Upper lobe of left lung (tissue), 6 donors: ENCODE measurements around the gene ST6GALNAC3. TPM values are rescaled to one million over a fixed set of nuclear protein-coding genes. Genes with fewer than 3 reads are reported as not detected.
"Not testable (repeated sequence)": the region's sequence is repeated elsewhere in the genome, so short reads cannot be mapped to it uniquely, and the experiment has no call there.

Experiments
- ATAC-seq, 2 donors: fragments of 200-7000 bp; cut with Tn5 transposase; one replicate each; pipeline ENCODE4 v1.9.1; 2022; ENCODE audit warnings: mild to moderate bottlenecking in 2 of 2, moderate library complexity in 2 of 2; ENCODE audit not compliant: low FRiP score in 2 of 2
- DNase-seq, 2 donors: peaks; one replicate each; pipeline ENCODE4 v3.0.0-alpha.2; 2019 to 2020
- H3K27ac ChIP-seq, 4 donors: fragments of 200-600 bp; sonication (generic); one replicate each; pipeline ENCODE4 v1.5.1; 2016 to 2019
- H3K27me3 ChIP-seq, 4 donors: fragments of 200-600 bp; sonication (generic); one replicate each; pipeline ENCODE4 v1.5.1; 2017 to 2019
- H3K36me3 ChIP-seq, 4 donors: fragments of 200-600 bp; sonication (generic); one replicate each; pipeline ENCODE4 v1.5.1; 2016 to 2019
- H3K4me1 ChIP-seq, 4 donors: fragments of 200-600 bp; sonication (generic); one replicate each; pipeline ENCODE4 v1.5.1; 2018 to 2019
- H3K4me3 ChIP-seq, 4 donors: fragments of 200-600 bp; sonication (generic); one replicate each; pipeline ENCODE4 v1.5.1; 2017 to 2019; ENCODE audit warnings: mild to moderate bottlenecking in 2 of 4, moderate library complexity in 1 of 4
- H3K9me3 ChIP-seq, 4 donors: fragments of 200-600 bp; sonication (generic); one replicate each; pipeline ENCODE4 v1.5.1; 2018 to 2019
- CTCF ChIP-seq, 6 experiments: fragments of 450-650 bp in 4 of 6; fragments of 200-600 bp in 2 of 6; sonication (generic) in 2 of 6; IDR thresholded peaks; one replicate each; pipeline ENCODE4 v1.5.1; 2016 to 2019; ENCODE audit warnings: antibody characterized with exemption in 6 of 6
- EP300 ChIP-seq, 4 donors: sonication (generic); formaldehyde crosslinking; IDR thresholded peaks; one replicate each; pipeline ENCODE4 v1.5.1; 2017; ENCODE audit warnings: antibody characterized with exemption in 4 of 4, control low read depth in 2 of 4
- POLR2A ChIP-seq, 4 donors: fragments of 450-650 bp; IDR thresholded peaks; one replicate each; pipeline ENCODE4 v1.5.1; 2016 to 2017; ENCODE audit warnings: antibody characterized with exemption in 4 of 4, mild to moderate bottlenecking in 2 of 4
- POLR2AphosphoS5 ChIP-seq, 2 donors: sonication (generic); formaldehyde crosslinking; IDR thresholded peaks; one replicate each; pipeline ENCODE4 v1.5.1; 2017; ENCODE audit warnings: antibody characterized with exemption in 2 of 2
- WGBS, 2 donors: methylation state at CpG; one replicate each; pipeline ENCODE4 v1.1.5; 2017 to 2018; 5-methylcytosine and 5-hydroxymethylcytosine counted together
- total RNA-seq, 6 donors: library from RNA; depleted of rRNA in 4 of 6; stranded (reverse); fragments of >200 nt in 4 of 6; gene quantifications; one replicate each; pipeline versions ENCODE4 v1.1.0 to v1.2.1, GENCODE V29; 2016 to 2021
- donor health status: DM: no; HTN: no; CAD: no; lungs with moderate emphysema.
- donor health status: DM: no; HTN: yes; CAD: no; lungs with severe emphysema.

Gene ST6GALNAC3
- total RNA-seq, 6 donors from 2014 or later: 5.8 to 13.1 (median 11.3) TPM

GRCh38 chr1:76239470-76239918, 164.9 kb downstream of the ST6GALNAC3 start:
- H3K36me3 ChIP-seq: no peaks in the 10 kb centered on the region
- H3K27me3 ChIP-seq: no peaks in the 10 kb centered on the region
- H3K27ac ChIP-seq: no peak overlapping the region
- H3K9me3 ChIP-seq: peaks cover 0 to 5% (median 0%) of the 10 kb centered on the region in 4 donors
- ATAC-seq (no peak), DNase-seq (no peak)
- H3K4me3 ChIP-seq: no peak overlapping the region
- TF ChIP-seq EP300 (IDR thresholded peaks at IDR 0.05) (no peak), POLR2AphosphoS5 (IDR thresholded peaks at IDR 0.05) (no peak), POLR2A (IDR thresholded peaks at IDR 0.05) (no peak), CTCF (IDR thresholded peaks at IDR 0.05) (no peak)
- H3K4me1 ChIP-seq: no peaks in the 10 kb centered on the region
- WGBS, 2 donors: 84 to 89% methylated on average over 3 of the region's 3 CpGs

- Histone ChIP-seq H3K36me3 (no peaks in the 10 kb centered on the region), H3K9me3 (peaks cover 0 to 5% (median 0%) of the 10 kb centered on the region in 4 donors), H3K4me3 (no peak overlapping the region), H3K4me1 (no peaks in the 10 kb centered on the region), H3K27ac (no peak overlapping the region), H3K27me3 (no peaks in the 10 kb centered on the region)
- DNase-seq (no peak), ATAC-seq (no peak)
- TF ChIP-seq POLR2AphosphoS5 (IDR thresholded peaks at IDR 0.05) (no peak), EP300 (IDR thresholded peaks at IDR 0.05) (no peak), POLR2A (IDR thresholded peaks at IDR 0.05) (no peak), CTCF (IDR thresholded peaks at IDR 0.05) (no peak)
- 75 to 78% methylated on average over 1 of the region's 1 CpG for WGBS, 2 donors
These were observed 165.8 kb downstream of the ST6GALNAC3 start for GRCh38 chr1:76240316-76240715.

GRCh38 chr1:76242587-76242986, 168.0 kb downstream of the ST6GALNAC3 start:
- 86 to 94% methylated on average over 1 of the region's 1 CpG for WGBS, 2 donors
- ATAC-seq, H3K36me3 ChIP-seq, H3K4me3 ChIP-seq, H3K9me3 ChIP-seq, DNase-seq, H3K27me3 ChIP-seq, H3K4me1 ChIP-seq, H3K27ac ChIP-seq: not testable (repeated sequence)

- Histone ChIP-seq H3K4me1 (no peaks in the 10 kb centered on the region), H3K36me3 (no peaks in the 10 kb centered on the region), H3K27me3 (no peaks in the 10 kb centered on the region), H3K4me3 (no peak overlapping the region), H3K9me3 (peaks cover 0 to 5% (median 0%) of the 10 kb centered on the region in 4 donors), H3K27ac (no peak overlapping the region)
- DNase-seq (no peak), ATAC-seq (no peak)
- TF ChIP-seq CTCF (IDR thresholded peaks at IDR 0.05): no peak
- no peak for TF ChIP-seq EP300 (IDR thresholded peaks at IDR 0.05)
- no peak for TF ChIP-seq POLR2AphosphoS5 (IDR thresholded peaks at IDR 0.05)
- TF ChIP-seq POLR2A (IDR thresholded peaks at IDR 0.05): no peak
- 70 to 73% methylated on average over 3 to 5 of the region's 5 CpGs for WGBS, 2 donors
These were observed 172.8 kb downstream of the ST6GALNAC3 start for GRCh38 chr1:76247261-76247852.

GRCh38 chr1:76250271-76250670, 175.7 kb downstream of the ST6GALNAC3 start:
- no peaks in the 10 kb centered on the region for H3K4me1 ChIP-seq
- no peaks in the 10 kb centered on the region for H3K9me3 ChIP-seq
- no peak for DNase-seq
- no peak overlapping the region for H3K4me3 ChIP-seq
- no peak overlapping the region for H3K27ac ChIP-seq
- H3K36me3 ChIP-seq: no peaks in the 10 kb centered on the region
- H3K27me3 ChIP-seq: no peaks in the 10 kb centered on the region
- TF ChIP-seq CTCF (IDR thresholded peaks at IDR 0.05) (no peak), EP300 (IDR thresholded peaks at IDR 0.05) (no peak), POLR2AphosphoS5 (IDR thresholded peaks at IDR 0.05) (no peak)
- 68 to 78% methylated on average over 2 of the region's 2 CpGs for WGBS, 2 donors
- no peak for ATAC-seq
